Suppressor macrophage (primary cell): ENCODE measurements around the gene VKORC1L1.
A peak's percentile ranks its signal among the peaks of the same experiment; 100 is the strongest.
"Not testable (repeated sequence)": the region's sequence is repeated elsewhere in the genome, so short reads cannot be mapped to it uniquely, and the experiment has no call there.

ENCODE experiments used
- DNase-seq, 4 experiments: peaks; one replicate each; pipeline ENCODE4 v3.0.0-alpha.2; 2020 to 2022
- total RNA-seq, 17 experiments: gene quantifications; one replicate each; lab custom pipeline; 2026; ENCODE audit warnings: mixed read lengths in 6 of 17, inconsistent platforms in 3 of 17; lab: John Stamatoyannopoulos, UW

Gene VKORC1L1
- total RNA-seq = 10.7 to 80.5 (median 52.5) reads per million in 17 experiments

DNA sequence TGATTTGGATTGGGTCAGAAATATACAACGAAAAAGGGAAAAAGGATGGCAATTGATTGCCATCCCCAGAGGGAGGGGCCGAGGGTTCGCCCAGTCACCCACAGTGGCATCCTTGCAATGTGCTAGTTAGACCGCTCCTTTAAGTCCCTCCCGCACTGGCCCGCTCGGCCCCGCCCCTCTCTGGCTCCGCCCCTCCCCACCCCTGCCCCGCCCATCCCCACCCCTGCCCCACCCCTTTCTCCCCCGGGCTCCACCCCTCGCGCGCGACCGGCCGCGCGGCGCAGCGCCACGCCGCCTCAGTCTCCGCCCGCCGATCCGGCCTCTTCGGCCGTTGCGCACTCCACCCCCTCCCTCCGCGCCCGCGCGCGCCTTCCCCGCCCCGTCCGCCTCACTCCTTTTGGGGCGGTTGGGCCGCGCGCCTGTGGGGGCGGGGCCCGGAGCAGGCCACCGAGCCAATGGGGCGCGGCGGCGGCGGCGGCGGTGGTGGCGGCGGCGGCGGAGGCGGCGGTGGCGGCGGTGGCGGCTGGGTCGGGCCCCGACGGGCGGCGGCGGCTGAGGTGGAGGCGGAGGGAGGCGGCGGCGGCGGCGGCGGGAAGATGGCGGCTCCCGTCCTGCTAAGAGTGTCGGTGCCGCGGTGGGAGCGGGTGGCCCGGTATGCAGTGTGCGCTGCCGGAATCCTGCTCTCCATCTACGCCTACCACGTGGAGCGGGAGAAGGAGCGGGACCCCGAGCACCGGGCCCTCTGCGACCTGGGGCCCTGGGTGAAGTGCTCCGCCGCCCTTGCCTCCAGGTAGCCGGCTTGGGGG lies at the start of gene VKORC1L1:
Gene VKORC1L1, plus strand, starts transcription at position 299 of the 806 bp plus-strand sequence. Its CDS starts 298 bp downstream, at position 597.
- peak; percentile 95 to 99 (median 98) for DNase-seq

- no peak for DNase-seq
Observed at GRCh38 chr7:65827366-65827765, 45.5 kb upstream of the VKORC1L1 start.

GRCh38 chr7:65832281-65832680 lies 40.6 kb upstream of the VKORC1L1 start:
- DNase-seq = peak in 2 of 4 experiments; percentile 25 to 34

GRCh38 chr7:65836684-65837083 lies 36.2 kb upstream of the VKORC1L1 start:
- DNase-seq = not testable (repeated sequence)

- peak in 1 of 4 experiments; percentile 8 for DNase-seq
Observed at GRCh38 chr7:65837541-65837956, 35.3 kb upstream of the VKORC1L1 start.

DNA sequence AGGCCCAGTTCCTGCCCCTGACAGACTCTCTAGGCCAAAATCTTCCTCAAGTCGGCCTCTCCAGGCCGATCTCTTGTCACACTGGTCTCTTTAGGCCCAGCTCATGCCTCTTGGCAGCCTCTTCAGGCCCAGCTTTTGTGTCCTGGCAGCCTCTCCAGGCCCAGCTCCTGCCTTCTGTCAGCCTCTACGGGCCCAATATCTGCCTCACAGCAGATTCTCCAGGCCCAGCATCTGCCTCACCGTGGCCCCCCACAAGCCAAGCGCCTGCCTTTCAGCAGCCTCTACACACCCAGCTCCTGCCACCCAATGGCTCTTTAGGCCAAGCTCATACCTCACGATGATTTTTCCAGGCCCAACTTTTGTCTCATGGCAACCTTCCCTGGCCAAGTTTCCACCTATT lies 33.0 kb upstream of the VKORC1L1 start:
- DNase-seq = no peak

- DNase-seq = no peak
Observed at GRCh38 chr7:65840446-65840845, 32.4 kb upstream of the VKORC1L1 start.

- DNase-seq = not testable (repeated sequence)
Observed at GRCh38 chr7:65843616-65844015, 29.3 kb upstream of the VKORC1L1 start.

DNA sequence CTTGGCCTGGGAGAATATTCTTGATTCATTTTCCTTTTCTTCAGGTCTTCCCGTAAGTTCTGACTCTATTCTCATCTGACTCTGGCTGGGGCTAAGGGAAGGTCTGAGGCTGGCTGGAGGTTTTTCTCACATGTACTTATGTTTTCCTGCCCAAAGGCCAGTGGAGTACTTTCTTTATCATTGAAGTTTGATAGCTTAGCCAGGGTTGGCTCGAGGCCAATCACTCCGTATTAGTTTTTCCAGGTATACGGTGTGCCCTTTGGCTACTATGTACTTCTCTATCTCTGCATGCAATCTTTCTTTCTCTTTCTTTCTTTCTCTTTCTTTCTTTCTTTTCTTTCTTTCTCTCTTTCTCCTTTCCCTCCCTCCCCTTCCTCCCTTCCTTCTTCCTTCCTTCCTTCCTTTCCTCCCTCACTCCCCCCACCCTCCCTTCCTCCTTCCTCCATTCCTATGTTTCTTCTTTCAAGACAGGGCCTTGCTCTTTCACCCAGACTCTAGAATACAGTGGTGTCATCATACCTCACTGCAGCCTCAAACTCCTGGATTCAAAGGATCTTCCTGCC lies 26.8 kb upstream of the VKORC1L1 start:
- no peak for DNase-seq

DNA sequence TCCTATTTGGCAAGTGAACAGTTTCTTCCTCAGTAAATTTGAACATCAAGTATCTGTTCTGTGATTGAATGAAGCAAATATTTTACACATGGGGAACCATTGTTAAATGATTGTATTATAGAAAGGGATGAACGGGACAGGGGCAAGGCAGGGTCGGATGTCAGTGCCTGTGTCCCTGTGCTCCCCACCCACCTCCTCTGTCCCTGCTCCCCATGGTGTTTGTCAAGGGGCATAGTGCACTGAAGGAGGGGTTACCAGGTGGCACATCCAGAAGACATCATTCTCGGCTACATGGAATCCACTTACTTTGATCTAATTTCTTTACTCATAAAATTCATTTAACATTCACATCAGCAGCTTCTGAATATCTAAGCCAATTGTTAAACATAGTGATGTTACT lies 19.4 kb upstream of the VKORC1L1 start:
- not testable (repeated sequence) for DNase-seq

GRCh38 chr7:65853892-65854291 lies 19.0 kb upstream of the VKORC1L1 start:
- DNase-seq = not testable (repeated sequence)

DNA sequence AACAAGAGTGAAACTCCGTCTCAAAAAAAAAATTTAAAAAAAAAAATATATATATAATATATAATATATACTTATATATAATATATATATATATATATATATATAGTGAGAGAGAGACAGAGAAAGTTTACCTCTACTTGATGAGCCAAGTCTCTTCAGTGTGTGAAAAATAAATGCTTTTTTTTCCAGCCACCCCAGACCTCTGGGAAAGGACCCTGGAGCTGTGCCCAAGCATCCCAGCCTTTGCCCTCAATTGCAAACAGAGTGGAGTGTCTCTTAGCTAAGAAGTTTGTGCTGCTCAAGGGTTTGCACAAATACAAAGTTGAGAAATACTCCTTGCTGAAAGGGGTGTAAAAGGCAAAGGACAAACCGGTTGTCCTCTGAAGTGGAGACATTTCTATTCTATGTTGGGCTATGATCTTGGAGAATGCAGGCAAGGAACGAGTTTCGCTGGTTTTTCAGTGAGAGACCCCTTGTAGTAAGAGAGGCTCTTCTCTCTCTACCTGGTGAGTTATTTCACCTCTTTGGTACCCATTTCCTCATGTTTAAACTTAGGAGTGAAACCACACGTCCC lies 15.5 kb upstream of the VKORC1L1 start:
- not testable (repeated sequence) for DNase-seq

- not testable (repeated sequence) for DNase-seq
Observed at GRCh38 chr7:65858660-65859059, 14.2 kb upstream of the VKORC1L1 start.

DNA sequence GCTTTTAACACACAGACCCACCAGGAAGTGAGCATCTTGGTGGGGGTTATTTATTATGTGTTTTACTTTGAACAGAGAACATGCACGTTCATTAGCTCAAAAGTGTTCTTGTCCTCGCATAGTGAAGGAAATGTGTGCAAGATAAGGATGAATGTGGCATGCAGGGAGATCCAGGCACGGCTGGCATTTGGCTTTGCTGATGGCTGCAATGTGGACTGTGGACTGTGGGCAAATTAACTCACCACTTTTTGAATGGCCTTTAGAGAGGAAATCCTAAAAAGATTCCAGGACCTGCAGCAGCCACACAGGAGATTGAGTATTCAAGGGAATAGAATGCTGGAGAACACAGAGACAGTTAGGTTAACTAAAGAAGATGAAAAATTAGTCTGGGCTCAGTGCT lies 6.6 kb upstream of the VKORC1L1 start:
- DNase-seq = not testable (repeated sequence)

DNA sequence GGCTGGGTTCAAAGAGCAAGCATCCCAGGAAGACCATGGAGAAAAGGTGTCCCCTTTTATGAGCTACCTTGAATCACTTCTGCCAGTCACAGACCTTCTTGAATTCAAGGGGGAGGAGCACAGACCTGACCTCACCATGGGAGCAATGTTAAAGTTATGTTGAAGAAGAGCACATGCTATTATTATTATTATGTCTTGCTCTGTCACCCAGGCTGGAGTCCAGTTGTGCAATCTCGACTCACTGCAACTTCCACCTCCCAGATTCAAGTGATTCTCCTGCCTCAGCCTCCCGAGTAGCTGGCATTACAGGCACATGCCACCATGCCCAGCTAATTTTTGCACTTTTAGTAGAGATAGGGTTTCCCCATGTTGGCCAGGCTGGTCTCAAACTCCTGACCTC lies 5.2 kb upstream of the VKORC1L1 start:
- DNase-seq = peak; percentile 21 to 55 (median 52)

- peak; percentile 64 to 79 (median 74) for DNase-seq
Observed at GRCh38 chr7:65869312-65869711, 3.6 kb upstream of the VKORC1L1 start.

GRCh38 chr7:65871451-65871850 lies 1.4 kb upstream of the VKORC1L1 start:
- peak; percentile 69 to 88 (median 84) for DNase-seq

DNA sequence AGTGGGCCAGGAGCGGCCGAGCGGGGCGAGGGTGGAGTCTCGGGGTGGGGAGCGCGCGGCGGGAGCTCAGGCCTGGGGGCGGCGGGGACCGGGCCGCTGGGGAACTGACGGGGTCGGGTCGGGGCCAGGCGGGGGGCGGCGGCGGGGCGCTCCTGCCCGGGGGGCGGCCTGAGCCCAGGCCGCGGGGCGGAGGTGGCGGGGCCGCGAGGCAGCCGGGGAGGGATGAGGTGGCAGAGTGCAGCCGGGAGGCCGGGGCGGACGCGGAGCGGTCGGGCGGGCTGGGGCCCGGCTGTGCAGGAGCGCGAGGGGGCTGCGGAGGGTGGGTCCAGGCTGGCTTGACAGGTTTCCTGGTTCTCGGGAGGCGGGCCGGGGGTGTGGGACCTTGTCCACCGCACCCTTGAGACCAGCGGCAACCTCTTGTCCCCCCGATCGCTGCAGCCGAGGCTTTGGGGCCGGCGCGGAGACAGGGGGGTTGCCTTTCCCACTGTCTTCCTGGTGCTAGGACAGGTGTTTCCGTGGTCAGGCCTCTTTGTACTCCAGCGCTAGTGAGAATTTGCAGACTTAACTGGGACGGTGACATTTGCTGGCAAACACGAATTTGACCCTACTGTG lies 814 bp downstream of the VKORC1L1 start:
- DNase-seq = peak in 3 of 4 experiments; percentile 8 to 50 (median 19)

DNA sequence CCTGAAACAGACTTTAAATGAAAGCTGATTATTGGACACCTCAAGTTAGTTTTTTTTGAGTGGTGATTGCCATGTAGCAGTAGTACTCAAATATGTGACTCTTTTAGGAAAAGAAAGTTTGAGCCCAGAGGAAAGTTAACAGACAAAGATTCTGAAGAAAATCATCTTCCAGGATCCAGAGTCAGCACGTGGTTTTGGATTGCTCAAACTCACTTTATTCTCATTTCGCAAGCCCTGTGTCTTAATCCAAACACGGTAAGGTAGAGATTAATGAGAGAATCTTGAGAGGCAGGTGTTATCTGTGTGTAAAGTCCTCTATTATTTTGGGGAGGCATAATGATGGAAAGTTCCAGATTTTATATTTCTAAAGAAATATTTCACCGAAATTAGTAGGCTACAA lies 2.8 kb downstream of the VKORC1L1 start:
- DNase-seq = peak in 2 of 4 experiments; percentile 15 to 19

DNA sequence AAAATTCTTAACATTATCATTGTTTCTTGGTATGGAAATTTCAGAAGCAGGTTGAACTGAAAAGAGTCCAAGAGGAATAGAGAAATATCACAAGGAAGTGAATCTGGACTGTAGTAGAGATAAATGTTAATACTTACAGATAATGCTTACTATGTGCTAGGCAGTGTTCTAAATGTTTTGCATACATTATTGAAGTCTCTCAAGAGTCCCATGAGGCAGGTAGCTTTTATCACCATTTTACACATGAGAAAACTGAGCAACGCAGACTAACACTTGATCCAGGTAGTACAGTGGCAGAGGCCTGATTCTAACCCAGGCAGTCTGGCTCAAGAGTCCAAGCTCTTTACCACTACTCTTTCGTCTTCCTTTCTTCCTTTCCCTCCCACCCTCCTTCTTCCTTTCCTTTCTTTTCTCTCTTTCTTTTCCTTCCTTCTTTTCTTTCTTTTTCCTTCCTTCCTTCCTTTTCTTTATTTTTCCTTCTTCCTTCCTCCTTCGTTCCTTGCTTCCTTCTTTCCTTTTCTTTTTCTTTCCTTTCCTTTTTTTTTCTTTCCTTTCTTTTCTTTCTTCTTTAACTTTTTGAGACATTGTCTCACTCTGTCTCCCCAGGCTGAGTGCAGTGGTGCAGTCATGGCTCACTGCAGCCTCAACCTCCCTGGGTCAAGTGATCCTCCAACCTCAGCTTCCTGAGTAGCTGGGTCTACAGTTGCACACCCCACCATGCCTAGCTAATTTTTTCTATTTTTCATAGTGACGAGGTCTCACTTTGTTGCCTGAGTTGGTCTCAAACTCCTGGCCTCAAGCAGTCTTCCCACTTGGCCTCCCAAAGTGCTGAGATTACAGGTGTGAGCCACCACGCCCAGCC lies 6.6 kb downstream of the VKORC1L1 start:
- not testable (repeated sequence) for DNase-seq

DNA sequence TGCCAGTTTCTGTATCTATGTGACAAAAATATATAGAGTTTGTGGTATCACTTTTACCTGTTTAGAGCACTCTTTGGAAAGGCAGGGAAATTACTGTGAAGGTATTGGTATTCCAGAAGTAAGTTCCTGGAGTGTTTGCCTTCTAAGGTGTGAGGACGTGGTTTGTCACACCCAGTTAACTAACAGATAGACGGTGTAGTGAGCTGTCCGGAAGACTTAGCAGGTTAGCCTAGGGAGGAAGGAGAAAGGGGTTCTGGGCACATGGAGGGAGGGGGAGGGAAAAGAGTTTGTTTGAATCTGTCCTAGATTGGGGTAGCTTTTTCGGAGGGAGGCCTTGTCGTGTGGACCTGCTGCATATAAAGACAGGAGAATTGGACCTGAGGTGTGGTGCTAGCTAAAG lies 7.4 kb downstream of the VKORC1L1 start:
- not testable (repeated sequence) for DNase-seq

DNA sequence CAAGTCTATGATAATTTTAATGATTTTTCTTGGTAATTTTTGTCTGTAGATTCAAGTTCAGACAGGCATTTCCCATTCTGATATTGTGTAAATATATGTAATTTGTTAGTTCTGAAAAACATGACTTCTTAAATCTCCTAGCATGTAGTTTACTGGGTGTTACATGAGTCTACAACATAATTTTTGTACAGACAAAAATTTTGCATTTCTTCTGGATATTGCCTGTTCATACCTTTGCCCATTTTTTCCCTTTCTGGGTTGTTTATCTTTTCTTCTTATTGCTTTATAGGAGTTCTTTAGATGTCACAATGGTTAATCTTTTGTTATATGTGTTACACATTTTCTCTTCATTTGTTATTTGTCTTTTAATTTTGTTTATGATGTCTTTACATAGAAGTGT lies 12.1 kb downstream of the VKORC1L1 start:
- not testable (repeated sequence) for DNase-seq
